HUES48 (cell line): ENCODE measurements around the gene FANK1.
"Not testable (repeated sequence)": the region's sequence is repeated elsewhere in the genome, so short reads cannot be mapped to it uniquely, and the experiment has no call there.

Source experiments
- H3K27ac ChIP-seq: one replicate; pipeline ENCODE4 v1.7.0; 2013; ENCODE audit warnings: low read depth, low read length, inconsistent platforms
- H3K27me3 ChIP-seq: 2 replicates; pipeline ENCODE4 v1.6.1; 2013; ENCODE audit warnings: mild to moderate bottlenecking, low read length; ENCODE audit not compliant: control insufficient read depth, insufficient read depth
- H3K36me3 ChIP-seq: 2 replicates; pipeline ENCODE4 v1.6.1; 2013; ENCODE audit warnings: low read length; ENCODE audit not compliant: control insufficient read depth, insufficient read depth
- H3K4me1 ChIP-seq: 2 replicates; pipeline ENCODE4 v1.6.1; 2013; ENCODE audit warnings: mild to moderate bottlenecking, low read length; ENCODE audit not compliant: control insufficient read depth, insufficient read depth
- H3K4me3 ChIP-seq: 2 replicates; pipeline ENCODE4 v1.5.1; 2013; ENCODE audit warnings: mild to moderate bottlenecking, low read depth, low read length
- H3K9ac ChIP-seq: 2 replicates; pipeline ENCODE4 v1.6.1; 2013; ENCODE audit warnings: mild to moderate bottlenecking, low read depth, low read length, moderate library complexity
- H3K9me3 ChIP-seq: 2 replicates; pipeline ENCODE4 v1.6.1; 2013; ENCODE audit warnings: low read length; ENCODE audit not compliant: control insufficient read depth, insufficient read depth

Gene FANK1, protein sequence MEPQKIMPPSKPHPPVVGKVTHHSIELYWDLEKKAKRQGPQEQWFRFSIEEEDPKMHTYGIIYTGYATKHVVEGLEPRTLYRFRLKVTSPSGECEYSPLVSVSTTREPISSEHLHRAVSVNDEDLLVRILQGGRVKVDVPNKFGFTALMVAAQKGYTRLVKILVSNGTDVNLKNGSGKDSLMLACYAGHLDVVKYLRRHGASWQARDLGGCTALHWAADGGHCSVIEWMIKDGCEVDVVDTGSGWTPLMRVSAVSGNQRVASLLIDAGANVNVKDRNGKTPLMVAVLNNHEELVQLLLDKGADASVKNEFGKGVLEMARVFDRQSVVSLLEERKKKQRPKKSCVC

DNA sequence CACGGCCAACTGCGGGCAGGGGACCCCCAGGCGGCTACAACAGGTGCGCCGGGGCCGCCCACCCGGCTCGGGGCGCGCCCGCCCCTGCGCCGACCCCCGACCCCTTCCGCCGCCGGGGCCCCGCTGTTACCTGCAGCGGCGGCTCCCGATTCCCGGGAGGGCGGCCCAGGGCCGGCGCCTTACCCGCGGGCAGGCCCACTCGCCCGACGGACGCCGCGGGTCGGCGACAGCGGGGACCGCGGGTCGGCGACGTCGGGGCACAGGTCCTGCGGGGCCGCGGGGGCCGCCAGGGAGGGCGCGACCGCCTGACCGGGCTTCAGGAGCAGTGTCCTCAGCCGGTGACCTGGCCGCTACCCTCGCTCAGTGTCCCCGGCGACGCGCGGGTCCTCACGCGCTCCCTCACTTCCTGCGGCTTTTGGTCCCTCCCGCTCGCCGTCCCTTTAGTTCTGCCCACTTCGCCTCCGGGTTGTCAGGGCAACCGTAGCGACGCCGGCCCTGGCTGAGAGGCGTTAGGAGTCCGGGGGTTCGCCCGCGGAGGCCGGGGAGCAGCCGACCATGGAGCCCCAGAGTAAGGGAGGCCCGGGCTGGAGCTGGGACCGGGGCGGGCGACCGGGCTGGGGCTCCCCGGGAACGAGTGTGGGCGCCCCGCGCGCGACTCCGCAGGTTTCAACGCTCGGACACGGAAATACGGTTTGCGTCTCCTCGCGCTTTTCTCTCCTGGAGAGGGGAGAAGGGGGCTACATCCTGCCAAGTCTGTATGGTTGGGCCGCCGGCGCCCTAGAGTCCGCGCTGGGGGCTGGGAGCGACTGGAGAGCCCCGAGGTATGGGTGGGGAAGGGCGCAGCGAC lies at the start of gene FANK1:
FANK1 (plus strand) TSS at position 477 of the 847 bp plus-strand sequence; CDS start at position 556, 79 bp downstream.
- not testable (repeated sequence) for H3K27me3 ChIP-seq, H3K9me3 ChIP-seq, H3K36me3 ChIP-seq, H3K4me1 ChIP-seq
- Histone ChIP-seq H3K4me3 (peak within 1 kb of the TSS; percentile 75), H3K27ac (peak within 1 kb of the TSS; percentile 80), H3K9ac (peak within 1 kb of the TSS; percentile 51)

DNA sequence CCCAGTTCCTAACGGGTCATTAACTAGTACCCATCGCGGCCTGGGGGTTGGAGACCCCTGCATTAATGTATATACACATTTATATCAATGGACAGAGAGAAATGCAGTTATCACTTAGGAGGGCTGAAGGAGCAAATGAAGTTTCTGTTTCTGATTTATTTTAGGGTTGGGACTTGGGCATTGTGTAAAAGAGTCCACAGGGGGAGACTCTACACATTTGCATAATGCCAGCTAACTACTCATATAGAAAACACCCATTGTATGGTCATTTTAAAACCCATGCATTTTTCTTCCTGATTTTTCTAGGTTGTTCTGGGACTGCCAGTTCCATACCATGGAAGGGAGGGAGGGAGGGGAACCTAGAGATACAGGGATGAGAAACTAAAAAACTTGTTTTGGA lies 49.5 kb upstream of the FANK1 start:
- peaks cover 31% of the 10 kb centered on the region for H3K36me3 ChIP-seq
- no peaks in the 10 kb centered on the region for H3K9me3 ChIP-seq
- no peaks in the 10 kb centered on the region for H3K27me3 ChIP-seq
- no peaks in the 10 kb centered on the region for H3K4me1 ChIP-seq
- H3K9ac ChIP-seq = no peak overlapping the region
- no peak overlapping the region for H3K27ac ChIP-seq
- H3K4me3 ChIP-seq = no peak overlapping the region

DNA sequence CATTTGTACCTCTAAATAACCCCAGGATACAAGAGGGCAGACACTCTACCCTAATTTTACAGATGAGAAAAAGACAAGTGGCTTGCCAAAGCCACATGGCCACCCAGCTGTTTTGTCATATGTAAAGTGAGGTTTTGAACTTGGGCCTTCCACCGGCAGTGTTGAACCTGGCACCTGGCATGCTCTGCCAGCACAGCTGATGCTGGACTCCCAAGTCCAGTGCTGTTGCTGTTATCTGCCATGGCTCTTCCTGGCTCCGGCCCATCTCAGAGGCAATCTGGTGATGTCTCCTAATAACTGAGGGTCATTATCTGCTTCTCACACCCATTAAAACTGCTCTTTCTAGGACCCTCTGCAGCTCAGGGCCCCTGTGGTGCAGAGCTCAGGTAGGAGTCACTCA lies 48.0 kb upstream of the FANK1 start:
- peaks cover 30% of the 10 kb centered on the region for H3K36me3 ChIP-seq

DNA sequence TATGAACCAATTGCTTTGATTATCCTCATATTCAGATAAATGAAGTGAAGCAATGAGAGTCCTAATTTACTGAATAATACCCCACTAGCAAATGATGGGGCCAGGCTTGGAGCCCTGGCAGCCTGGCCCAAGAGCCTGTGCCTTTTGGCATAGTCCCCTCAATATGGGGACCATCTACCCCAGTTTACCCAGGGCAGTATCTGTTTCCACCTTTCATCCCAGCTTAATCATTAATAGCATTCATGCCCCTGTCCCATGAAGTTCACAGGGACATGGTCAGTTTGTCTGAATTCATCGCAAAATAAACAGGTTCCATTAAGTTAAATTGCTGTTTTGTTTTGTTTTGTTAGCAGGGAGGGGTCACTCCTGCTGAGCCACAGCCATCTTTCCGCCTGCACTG lies 47.5 kb upstream of the FANK1 start:
- Histone ChIP-seq H3K9ac (no peak overlapping the region), H3K36me3 (peaks cover 30% of the 10 kb centered on the region)

More for the DNA sequence above, 48.0 kb upstream of the FANK1 start:
- Histone ChIP-seq H3K9me3 (no peaks in the 10 kb centered on the region), H3K9ac (no peak overlapping the region), H3K4me3 (no peak overlapping the region), H3K4me1 (no peaks in the 10 kb centered on the region), H3K27me3 (no peaks in the 10 kb centered on the region), H3K27ac (no peak overlapping the region)

DNA sequence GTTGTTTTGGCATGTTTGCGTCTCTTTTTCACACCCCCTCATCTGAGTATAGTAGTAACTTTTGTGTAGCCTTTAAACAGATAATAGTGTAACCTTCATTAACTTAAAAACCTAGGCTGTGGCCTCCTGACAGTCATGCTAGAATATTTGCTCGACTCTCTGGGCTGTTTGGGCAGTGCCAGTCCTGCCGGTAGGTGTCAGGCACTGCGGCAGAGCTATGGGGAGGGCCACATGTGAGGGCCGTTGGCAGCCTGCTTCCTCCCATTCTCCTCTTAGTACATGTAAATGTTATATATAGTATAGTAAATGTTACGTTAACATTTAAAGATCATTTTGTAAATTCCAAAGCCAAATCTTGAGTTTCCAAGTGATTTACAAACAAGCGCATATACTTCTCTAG lies 46.9 kb upstream of the FANK1 start:
- H3K4me1 ChIP-seq = no peaks in the 10 kb centered on the region
- no peak overlapping the region for H3K27ac ChIP-seq
- H3K9me3 ChIP-seq = no peaks in the 10 kb centered on the region
- no peak overlapping the region for H3K9ac ChIP-seq
- no peaks in the 10 kb centered on the region for H3K27me3 ChIP-seq
- H3K4me3 ChIP-seq = no peak overlapping the region
- peaks cover 30% of the 10 kb centered on the region for H3K36me3 ChIP-seq

More for the DNA sequence above, 47.5 kb upstream of the FANK1 start:
- H3K27ac ChIP-seq = no peak overlapping the region
- H3K4me1 ChIP-seq = no peaks in the 10 kb centered on the region
- H3K4me3 ChIP-seq = no peak overlapping the region
- H3K9me3 ChIP-seq = no peaks in the 10 kb centered on the region
- H3K27me3 ChIP-seq = no peaks in the 10 kb centered on the region

DNA sequence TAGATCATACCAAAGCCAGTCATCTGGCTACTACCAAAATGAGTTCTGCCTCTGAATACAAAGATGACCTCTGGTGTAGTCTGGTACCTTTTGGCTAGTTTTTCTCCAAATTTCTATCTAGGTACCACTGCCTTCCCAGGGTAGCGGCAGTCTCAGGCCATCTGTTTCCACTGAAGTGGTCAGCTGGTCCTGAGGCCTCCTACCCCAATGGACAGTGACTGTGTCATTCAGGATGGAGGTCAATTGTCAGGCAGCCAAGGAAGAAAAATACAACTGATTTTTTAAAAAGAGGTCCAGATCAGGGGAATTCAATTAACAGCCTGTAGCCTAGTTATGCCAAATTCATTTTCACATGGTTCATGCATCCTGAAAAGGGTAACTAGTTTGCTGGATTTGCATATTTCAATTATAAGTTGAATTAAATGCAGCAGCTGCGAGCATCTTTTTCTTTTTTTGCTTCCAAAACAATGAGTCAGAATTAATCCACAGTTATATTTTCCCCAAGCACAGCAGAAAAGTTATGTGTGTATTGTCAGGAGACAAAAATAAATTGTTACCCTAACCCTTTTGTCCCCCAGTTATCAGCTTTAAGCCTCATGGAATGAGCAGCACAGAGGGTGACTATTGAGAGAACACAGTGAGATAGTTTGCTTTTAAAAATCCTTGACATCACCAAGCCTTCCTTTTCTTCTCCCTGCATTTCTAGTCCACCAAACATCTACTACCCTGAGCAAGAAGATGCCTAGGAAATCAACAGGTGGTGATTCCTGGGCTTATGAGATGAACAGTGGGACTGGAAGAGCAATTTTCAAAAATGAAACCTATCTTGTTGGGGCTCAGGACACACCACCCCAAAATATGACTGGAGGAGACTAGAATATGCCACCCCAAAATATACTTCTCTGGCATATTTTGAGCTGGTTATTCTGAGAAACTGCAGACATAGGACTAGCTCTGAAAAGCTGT lies 45.3 kb upstream of the FANK1 start:
- H3K36me3 ChIP-seq = peaks cover 30% of the 10 kb centered on the region
- H3K4me1 ChIP-seq = no peaks in the 10 kb centered on the region
- H3K4me3 ChIP-seq = no peak overlapping the region
- no peak overlapping the region for H3K27ac ChIP-seq
- no peaks in the 10 kb centered on the region for H3K9me3 ChIP-seq
- H3K9ac ChIP-seq = no peak overlapping the region
- H3K27me3 ChIP-seq = no peaks in the 10 kb centered on the region

DNA sequence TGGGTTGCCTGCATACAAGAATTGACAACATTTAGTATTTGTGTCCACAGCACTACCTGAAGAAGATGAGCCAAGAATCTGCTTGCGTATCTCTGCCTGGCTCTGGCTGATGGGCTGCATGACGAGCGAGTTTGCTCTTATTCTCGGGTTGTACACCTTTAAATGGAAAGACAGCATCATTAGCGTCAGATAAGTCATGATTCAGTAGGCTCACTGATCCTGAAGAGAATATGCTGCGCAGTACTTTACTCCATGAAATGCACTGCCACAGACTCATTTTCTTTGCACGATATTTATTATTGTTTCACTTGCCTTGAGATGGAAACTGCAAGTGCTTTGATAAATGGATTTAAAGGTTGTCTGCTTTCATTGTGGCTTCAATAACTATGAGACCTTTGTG lies 43.9 kb upstream of the FANK1 start:
- Histone ChIP-seq H3K9ac (no peak overlapping the region), H3K27ac (no peak overlapping the region), H3K4me3 (no peak overlapping the region), H3K9me3 (no peaks in the 10 kb centered on the region), H3K4me1 (no peaks in the 10 kb centered on the region), H3K36me3 (peaks cover 30% of the 10 kb centered on the region), H3K27me3 (no peaks in the 10 kb centered on the region)

DNA sequence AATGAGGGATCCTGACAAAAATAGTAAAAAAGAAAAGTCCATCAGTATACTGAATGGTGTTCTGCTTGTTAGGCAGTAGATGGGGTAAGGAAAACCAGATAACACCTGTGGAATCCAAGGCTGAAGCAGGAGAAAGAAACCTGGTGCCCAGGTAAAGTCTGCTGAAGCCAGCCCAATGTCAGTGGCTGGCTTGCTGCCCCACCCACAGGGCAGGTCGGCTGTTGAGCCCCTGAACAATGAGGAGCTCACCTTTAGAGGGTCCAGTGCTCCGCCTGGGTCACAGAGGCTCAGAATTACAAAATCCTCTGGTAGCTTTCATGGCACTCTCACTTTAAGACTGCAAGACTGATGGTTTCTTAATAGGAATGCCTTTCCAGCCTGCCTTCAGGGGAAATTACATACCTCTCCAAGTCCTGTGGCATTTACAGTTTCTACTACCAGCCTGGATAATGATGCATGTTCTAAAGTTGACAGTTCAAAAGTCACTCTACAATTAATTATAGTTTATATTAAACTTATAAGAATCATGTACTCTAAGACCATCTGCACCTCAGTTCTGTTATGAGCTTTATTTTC lies 39.1 kb upstream of the FANK1 start:
- Histone ChIP-seq H3K27ac (no peak overlapping the region), H3K4me1 (no peaks in the 10 kb centered on the region), H3K9me3 (no peaks in the 10 kb centered on the region), H3K4me3 (no peak overlapping the region), H3K9ac (no peak overlapping the region), H3K27me3 (no peaks in the 10 kb centered on the region), H3K36me3 (peaks cover 10% of the 10 kb centered on the region)

DNA sequence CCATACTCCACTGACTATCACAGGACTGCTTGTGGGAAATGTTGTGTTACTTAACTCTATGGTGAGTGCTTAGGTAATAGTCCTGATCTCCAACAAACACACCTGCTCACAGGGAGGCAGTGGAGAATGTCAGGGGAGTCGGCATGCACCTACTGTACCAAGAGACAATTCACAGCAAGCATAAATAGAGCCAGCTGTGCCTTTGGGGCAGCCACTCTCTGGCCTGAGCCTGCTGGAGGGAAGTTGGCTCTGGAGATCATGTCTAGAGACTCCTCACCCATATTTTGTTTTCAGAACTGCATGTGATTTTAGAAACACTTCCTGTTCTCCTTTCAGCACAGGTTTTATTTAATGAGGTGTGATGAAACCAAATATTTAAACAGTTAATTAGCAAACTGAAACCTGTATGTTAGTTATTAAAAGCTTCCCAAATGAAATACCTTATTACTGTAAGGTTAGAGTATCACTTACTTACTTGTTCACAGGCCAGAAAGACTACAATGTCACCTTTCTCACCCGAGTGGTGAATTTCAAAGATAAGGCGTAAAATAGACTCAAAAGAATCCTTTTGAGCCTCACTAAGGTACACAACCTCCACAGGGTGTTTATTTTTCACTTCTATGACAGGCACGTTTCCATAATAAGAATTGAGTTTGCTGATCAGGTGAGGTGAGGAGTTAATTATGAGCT lies 37.1 kb upstream of the FANK1 start:
- Histone ChIP-seq H3K9ac (no peak overlapping the region), H3K27ac (no peak overlapping the region), H3K36me3 (peaks cover 12% of the 10 kb centered on the region), H3K4me1 (no peaks in the 10 kb centered on the region), H3K9me3 (no peaks in the 10 kb centered on the region), H3K27me3 (no peaks in the 10 kb centered on the region), H3K4me3 (no peak overlapping the region)

DNA sequence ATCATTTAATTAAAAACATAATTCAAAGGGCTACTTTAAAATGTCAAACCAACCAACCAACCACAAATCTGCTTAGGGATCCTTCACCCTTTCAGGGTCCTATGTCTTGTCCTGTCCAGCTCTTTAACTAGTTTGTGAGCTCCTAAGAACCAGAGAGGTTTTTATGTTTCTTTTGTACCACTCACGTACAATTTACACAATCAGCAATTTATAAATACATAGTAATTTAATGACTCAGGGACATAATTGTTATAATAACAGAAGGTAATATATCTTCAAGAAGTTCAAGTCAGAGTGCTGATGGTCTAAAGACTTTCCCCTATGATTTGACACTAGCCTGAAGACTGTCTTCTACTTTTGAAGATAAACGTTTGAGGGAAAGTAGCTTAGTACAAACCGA lies 31.2 kb upstream of the FANK1 start:
- Histone ChIP-seq H3K4me1 (no peaks in the 10 kb centered on the region), H3K4me3 (no peak overlapping the region), H3K9me3 (no peaks in the 10 kb centered on the region), H3K9ac (no peak overlapping the region), H3K36me3 (peaks cover 16% of the 10 kb centered on the region), H3K27ac (no peak overlapping the region), H3K27me3 (no peaks in the 10 kb centered on the region)
